HepG2 (cell line): ENCODE data around the gene CTNND2. TPM values are rescaled to one million over a fixed set of nuclear protein-coding genes. Genes with fewer than 3 reads are reported as not detected.

Experiments
- ATAC-seq: fragments of 200-7000 bp; cut with Tn5 transposase; 3 replicates; pipeline ENCODE4 v1.9.1; 2020; ENCODE audit warnings: mild to moderate bottlenecking, moderate library complexity
- BruUV-seq: library from RNA; stranded (reverse); fragments of 400-500 nt; replicated peaks from 2 replicates; lab custom pipeline; 2021; lab: Mats Ljungman, UMichigan
- CTCF ChIA-PET: fragments of 300-600 bp; formaldehyde crosslinking; extraction: SDS; loops from one replicate; lab custom pipeline; 2021; ENCODE audit warnings: low total read pairs, inconsistent platforms, low intra/inter-chr PET ratio; lab: Yijun Ruan, JAX
- POLR2A ChIA-PET: fragments of 350-600 bp; sonication (Branson Sonifier 250); formaldehyde crosslinking; loops from one replicate; lab custom pipeline; 2020; ENCODE audit warnings: antibody characterized with exemption, inconsistent platforms; lab: Yijun Ruan, JAX
- DNase-seq: peaks from one replicate; pipeline ENCODE4 v3.0.0-alpha.2; 2015; ENCODE audit warnings: low spot score
- FAIRE-seq: peaks from 3 replicates; lab custom pipeline; 2011; peaks lifted over from hg19 to GRCh38; lab: Jason Lieb, UNC
- H2AFZ ChIP-seq: one replicate; pipeline ENCODE4 v1.6.1; 2011; ENCODE audit warnings: low read length, inconsistent platforms
- H3K27ac ChIP-seq: fragments of 300-600 bp; 3 replicates; pipeline ENCODE4 v1.8.0; 2011; ENCODE audit warnings: mixed run types, mild to moderate bottlenecking, mixed read lengths, low read length, inconsistent platforms; ENCODE audit not compliant: insufficient read depth; ENCODE audit errors: extremely low read length
- H3K27me3 ChIP-seq, 2 experiments: fragments of 200-600 bp in 1 of 2; 2 replicates in 1 of 2; 3 replicates in 1 of 2; pipeline versions ENCODE4 v1.6.0 to v1.8.0; 2011; ENCODE audit warnings: low read length in 2 of 2, mild to moderate bottlenecking in 2 of 2, moderate library complexity in 2 of 2, inconsistent platforms in 1 of 2; ENCODE audit not compliant: insufficient read depth in 2 of 2, control insufficient read depth in 1 of 2
- H3K36me3 ChIP-seq, 2 experiments: fragments of 200-600 bp in 1 of 2; replicated peaks in 1 of 2; 2 replicates in 1 of 2; 3 replicates in 1 of 2; pipeline versions ENCODE4 v1.5.1 to v1.8.0; 2011; ENCODE audit warnings: low read length in 2 of 2, inconsistent platforms in 1 of 2; ENCODE audit not compliant: insufficient read depth in 2 of 2, control insufficient read depth in 1 of 2
- H3K4me1 ChIP-seq: 2 replicates; pipeline ENCODE4 v1.5.1; 2012; ENCODE audit warnings: low read length, inconsistent platforms; ENCODE audit not compliant: insufficient read depth
- H3K4me2 ChIP-seq: 2 replicates; pipeline ENCODE4 v1.6.0; 2011; ENCODE audit warnings: low read depth, low read length, inconsistent platforms
- H3K4me3 ChIP-seq, 3 experiments: fragments of 200-600 bp in 1 of 3; sonication (generic), shearing (Covaris generic) in 1 of 3; replicated peaks in 1 of 3; 2 replicates each; pipeline ENCODE4 v1.5.1; 2011 to 2016; ENCODE audit warnings: low read length in 3 of 3, inconsistent platforms in 2 of 3, low read depth in 2 of 3, mild to moderate bottlenecking in 2 of 3, control low read depth in 1 of 3, mixed read lengths in 1 of 3; ENCODE audit not compliant: insufficient read depth in 1 of 3
- H3K79me2 ChIP-seq: one replicate; pipeline ENCODE4 v1.6.1; 2011; ENCODE audit warnings: low read length, inconsistent platforms; ENCODE audit not compliant: insufficient read depth
- H3K9ac ChIP-seq: 2 replicates; pipeline ENCODE4 v1.6.0; 2011; ENCODE audit warnings: mild to moderate bottlenecking, low read depth, low read length, inconsistent platforms; ENCODE audit not compliant: insufficient read depth
- H3K9me3 ChIP-seq: 2 replicates; pipeline ENCODE4 v1.5.1; 2012; ENCODE audit warnings: mild to moderate bottlenecking, low read length
- H4K20me1 ChIP-seq: 2 replicates; pipeline ENCODE4 v1.6.0; 2011; ENCODE audit warnings: inconsistent platforms, mild to moderate bottlenecking, low read length, moderate library complexity; ENCODE audit not compliant: insufficient read depth
- CHD2 ChIP-seq: IDR thresholded peaks from 2 replicates; pipeline ENCODE4 v1.6.1; 2011; ENCODE audit warnings: low read depth, low read length, improper control_type of control experiment
- FOXO1 ChIP-seq: sonication (generic); formaldehyde crosslinking; IDR thresholded peaks from 2 replicates; pipeline ENCODE4 v1.4.0; 2020; ENCODE audit warnings: missing genetic modification reagents
- MTA1 ChIP-seq: sonication (generic); formaldehyde crosslinking; IDR thresholded peaks from 2 replicates; pipeline ENCODE4 v1.4.0; 2020; ENCODE audit warnings: missing genetic modification reagents, mild to moderate bottlenecking, borderline replicate concordance
- MYNN ChIP-seq: sonication (generic); formaldehyde crosslinking; IDR thresholded peaks from 2 replicates; pipeline ENCODE4 v1.4.0; 2020; ENCODE audit warnings: mild to moderate bottlenecking, low read depth, missing genetic modification reagents
- PAX8 ChIP-seq: sonication (generic); formaldehyde crosslinking; IDR thresholded peaks from 2 replicates; pipeline ENCODE4 v1.8.0; 2022; ENCODE audit warnings: mild to moderate bottlenecking, missing genetic modification reagents, borderline replicate concordance
- RAD51 ChIP-seq: fragments of 450-650 bp; IDR thresholded peaks from 2 replicates; pipeline ENCODE4 v1.6.1; 2016; ENCODE audit warnings: borderline replicate concordance
- ZFP1 ChIP-seq: IDR thresholded peaks from 2 replicates; pipeline ENCODE4 v1.6.1; 2016
- ZFP36L1 ChIP-seq: sonication (generic); formaldehyde crosslinking; IDR thresholded peaks from 2 replicates; pipeline ENCODE4 v1.8.0; 2022; ENCODE audit warnings: mild to moderate bottlenecking, missing genetic modification reagents, moderate library complexity
- ZNF747 ChIP-seq: sonication (generic); formaldehyde crosslinking; IDR thresholded peaks from 2 replicates; pipeline ENCODE4 v1.8.1; 2023; ENCODE audit warnings: missing genetic modification reagents, mild to moderate bottlenecking, borderline replicate concordance
- WGBS: methylation state at CpG from one replicate; pipeline ENCODE4 v1.1.6; 2017; ENCODE audit warnings: low lambda C conversion rate; 5-methylcytosine and 5-hydroxymethylcytosine counted together
- in situ Hi-C: cut with HindIII; loops from 2 replicates; pipeline ENCODE4 v1.10.0; 2017; ENCODE audit warnings: low pct_unique_long_range_greater_than_20kb; ENCODE audit not compliant: extremely low pct_ligation_motif_present
- intact Hi-C: fragments of 100-400 bp; cut with micrococcal nuclease; formaldehyde crosslinking; loops from one replicate; pipeline ENCODE4 v1.10.0; 2022; ENCODE audit not compliant: unreplicated experiment
- polyA plus RNA-seq, 8 experiments: library from polyadenylated mRNA; depleted of rRNA in 3 of 8; stranded (reverse) in 7 of 8; unstranded in 1 of 8; fragments of >200 nt; fragmentation: Illumina TruSeq in 4 of 8; extraction: Trizol in 4 of 8; gene quantifications; 2 replicates each; pipeline versions ENCODE4 v1.2.1 to v1.2.3, GENCODE V29; 2011 to 2016; ENCODE audit warnings: low read depth in 4 of 8, missing spikeins in 1 of 8, mixed read lengths in 1 of 8; ENCODE audit not compliant: insufficient read depth in 1 of 8
- total RNA-seq, 5 experiments: library from RNA; depleted of rRNA; stranded (reverse); fragments of >200 nt; fragmentation: Illumina TruSeq; extraction: Trizol; gene quantifications; 2 replicates each; pipeline ENCODE4 v1.2.3, GENCODE V29; 2016; ENCODE audit warnings: low read depth in 1 of 5
- TF ChIP-seq, protein P1 (sequence below): sonication (generic); formaldehyde crosslinking; IDR thresholded peaks from 2 replicates; pipeline ENCODE4 v1.4.0; 2020; ENCODE audit warnings: missing genetic modification reagents
- TF ChIP-seq, protein P2 (sequence below): sonication (generic); formaldehyde crosslinking; IDR thresholded peaks from 2 replicates; pipeline ENCODE4 v1.4.0; 2020; ENCODE audit warnings: missing genetic modification reagents
- TF ChIP-seq, protein P3 (sequence below): sonication (generic); formaldehyde crosslinking; IDR thresholded peaks from 2 replicates; pipeline ENCODE4; 2020; ENCODE audit warnings: missing genetic modification reagents, mild to moderate bottlenecking, borderline replicate concordance
- TF ChIP-seq, protein P4 (sequence below): sonication (generic); formaldehyde crosslinking; IDR thresholded peaks from 2 replicates; pipeline ENCODE4 v1.8.1; 2023; ENCODE audit warnings: mild to moderate bottlenecking, moderate library complexity, missing genetic modification reagents

Gene CTNND2
- total and polyA plus RNA-seq, 2 of the 13 experiments (the other 11 are each of a cell fraction or from before 2014, with no cell fraction given): not detected

DNA sequence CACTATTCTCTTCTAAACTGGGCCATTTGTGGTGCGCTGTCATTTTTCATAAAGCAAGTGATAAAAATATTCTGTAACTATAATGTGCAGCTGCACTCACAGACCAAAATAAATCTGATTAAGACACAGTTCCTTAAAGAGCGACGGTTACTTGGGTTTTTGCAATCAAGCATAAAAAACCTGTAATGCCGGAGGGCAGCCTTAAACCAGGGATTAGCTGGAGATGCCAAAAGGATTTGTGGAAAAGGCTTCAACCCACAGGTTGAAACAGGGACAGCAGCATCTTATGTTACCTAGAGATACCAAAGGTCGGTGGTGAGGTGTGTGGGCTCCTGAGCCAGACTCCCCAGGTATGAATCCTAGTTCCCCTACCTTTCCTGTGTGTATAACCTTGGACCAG, 49.3 kb downstream of the CTNND2 start:
- Histone ChIP-seq H3K27me3 (no peaks in the 10 kb centered on the region), H3K4me3 (no peak overlapping the region), H3K36me3 (no peaks in the 10 kb centered on the region), H3K27ac (no peak overlapping the region), H3K9ac (no peak overlapping the region), H3K9me3 (no peaks in the 10 kb centered on the region), H3K79me2 (no peaks in the 10 kb centered on the region), H4K20me1 (no peaks in the 10 kb centered on the region), H3K4me2 (no peak overlapping the region), H3K4me1 (no peaks in the 10 kb centered on the region), H2AFZ (no peak overlapping the region)
- WGBS: 46% methylated on average over 5 of the region's 5 CpGs
- no peak for FAIRE-seq
- in situ Hi-C loops: no loop called here
- no peak for ATAC-seq
- no peak for TF ChIP-seq RAD51
- TF ChIP-seq, protein P1, sequence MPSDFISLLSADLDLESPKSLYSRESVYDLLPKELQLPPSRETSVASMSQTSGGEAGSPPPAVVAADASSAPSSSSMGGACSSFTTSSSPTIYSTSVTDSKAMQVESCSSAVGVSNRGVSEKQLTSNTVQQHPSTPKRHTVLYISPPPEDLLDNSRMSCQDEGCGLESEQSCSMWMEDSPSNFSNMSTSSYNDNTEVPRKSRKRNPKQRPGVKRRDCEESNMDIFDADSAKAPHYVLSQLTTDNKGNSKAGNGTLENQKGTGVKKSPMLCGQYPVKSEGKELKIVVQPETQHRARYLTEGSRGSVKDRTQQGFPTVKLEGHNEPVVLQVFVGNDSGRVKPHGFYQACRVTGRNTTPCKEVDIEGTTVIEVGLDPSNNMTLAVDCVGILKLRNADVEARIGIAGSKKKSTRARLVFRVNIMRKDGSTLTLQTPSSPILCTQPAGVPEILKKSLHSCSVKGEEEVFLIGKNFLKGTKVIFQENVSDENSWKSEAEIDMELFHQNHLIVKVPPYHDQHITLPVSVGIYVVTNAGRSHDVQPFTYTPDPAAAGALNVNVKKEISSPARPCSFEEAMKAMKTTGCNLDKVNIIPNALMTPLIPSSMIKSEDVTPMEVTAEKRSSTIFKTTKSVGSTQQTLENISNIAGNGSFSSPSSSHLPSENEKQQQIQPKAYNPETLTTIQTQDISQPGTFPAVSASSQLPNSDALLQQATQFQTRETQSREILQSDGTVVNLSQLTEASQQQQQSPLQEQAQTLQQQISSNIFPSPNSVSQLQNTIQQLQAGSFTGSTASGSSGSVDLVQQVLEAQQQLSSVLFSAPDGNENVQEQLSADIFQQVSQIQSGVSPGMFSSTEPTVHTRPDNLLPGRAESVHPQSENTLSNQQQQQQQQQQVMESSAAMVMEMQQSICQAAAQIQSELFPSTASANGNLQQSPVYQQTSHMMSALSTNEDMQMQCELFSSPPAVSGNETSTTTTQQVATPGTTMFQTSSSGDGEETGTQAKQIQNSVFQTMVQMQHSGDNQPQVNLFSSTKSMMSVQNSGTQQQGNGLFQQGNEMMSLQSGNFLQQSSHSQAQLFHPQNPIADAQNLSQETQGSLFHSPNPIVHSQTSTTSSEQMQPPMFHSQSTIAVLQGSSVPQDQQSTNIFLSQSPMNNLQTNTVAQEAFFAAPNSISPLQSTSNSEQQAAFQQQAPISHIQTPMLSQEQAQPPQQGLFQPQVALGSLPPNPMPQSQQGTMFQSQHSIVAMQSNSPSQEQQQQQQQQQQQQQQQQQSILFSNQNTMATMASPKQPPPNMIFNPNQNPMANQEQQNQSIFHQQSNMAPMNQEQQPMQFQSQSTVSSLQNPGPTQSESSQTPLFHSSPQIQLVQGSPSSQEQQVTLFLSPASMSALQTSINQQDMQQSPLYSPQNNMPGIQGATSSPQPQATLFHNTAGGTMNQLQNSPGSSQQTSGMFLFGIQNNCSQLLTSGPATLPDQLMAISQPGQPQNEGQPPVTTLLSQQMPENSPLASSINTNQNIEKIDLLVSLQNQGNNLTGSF (CRISPR knock-in tag): no peak
- TF ChIP-seq, protein P2, sequence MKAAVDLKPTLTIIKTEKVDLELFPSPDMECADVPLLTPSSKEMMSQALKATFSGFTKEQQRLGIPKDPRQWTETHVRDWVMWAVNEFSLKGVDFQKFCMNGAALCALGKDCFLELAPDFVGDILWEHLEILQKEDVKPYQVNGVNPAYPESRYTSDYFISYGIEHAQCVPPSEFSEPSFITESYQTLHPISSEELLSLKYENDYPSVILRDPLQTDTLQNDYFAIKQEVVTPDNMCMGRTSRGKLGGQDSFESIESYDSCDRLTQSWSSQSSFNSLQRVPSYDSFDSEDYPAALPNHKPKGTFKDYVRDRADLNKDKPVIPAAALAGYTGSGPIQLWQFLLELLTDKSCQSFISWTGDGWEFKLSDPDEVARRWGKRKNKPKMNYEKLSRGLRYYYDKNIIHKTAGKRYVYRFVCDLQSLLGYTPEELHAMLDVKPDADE (CRISPR knock-in tag): no peak
- no peak for TF ChIP-seq ZFP36L1 (CRISPR knock-in tag)
- TF ChIP-seq ZNF747: no peak
- no peak for TF ChIP-seq ZFP1
- TF ChIP-seq, protein P3, sequence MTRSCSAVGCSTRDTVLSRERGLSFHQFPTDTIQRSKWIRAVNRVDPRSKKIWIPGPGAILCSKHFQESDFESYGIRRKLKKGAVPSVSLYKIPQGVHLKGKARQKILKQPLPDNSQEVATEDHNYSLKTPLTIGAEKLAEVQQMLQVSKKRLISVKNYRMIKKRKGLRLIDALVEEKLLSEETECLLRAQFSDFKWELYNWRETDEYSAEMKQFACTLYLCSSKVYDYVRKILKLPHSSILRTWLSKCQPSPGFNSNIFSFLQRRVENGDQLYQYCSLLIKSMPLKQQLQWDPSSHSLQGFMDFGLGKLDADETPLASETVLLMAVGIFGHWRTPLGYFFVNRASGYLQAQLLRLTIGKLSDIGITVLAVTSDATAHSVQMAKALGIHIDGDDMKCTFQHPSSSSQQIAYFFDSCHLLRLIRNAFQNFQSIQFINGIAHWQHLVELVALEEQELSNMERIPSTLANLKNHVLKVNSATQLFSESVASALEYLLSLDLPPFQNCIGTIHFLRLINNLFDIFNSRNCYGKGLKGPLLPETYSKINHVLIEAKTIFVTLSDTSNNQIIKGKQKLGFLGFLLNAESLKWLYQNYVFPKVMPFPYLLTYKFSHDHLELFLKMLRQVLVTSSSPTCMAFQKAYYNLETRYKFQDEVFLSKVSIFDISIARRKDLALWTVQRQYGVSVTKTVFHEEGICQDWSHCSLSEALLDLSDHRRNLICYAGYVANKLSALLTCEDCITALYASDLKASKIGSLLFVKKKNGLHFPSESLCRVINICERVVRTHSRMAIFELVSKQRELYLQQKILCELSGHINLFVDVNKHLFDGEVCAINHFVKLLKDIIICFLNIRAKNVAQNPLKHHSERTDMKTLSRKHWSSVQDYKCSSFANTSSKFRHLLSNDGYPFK: no peak
- TF ChIP-seq, protein P4, sequence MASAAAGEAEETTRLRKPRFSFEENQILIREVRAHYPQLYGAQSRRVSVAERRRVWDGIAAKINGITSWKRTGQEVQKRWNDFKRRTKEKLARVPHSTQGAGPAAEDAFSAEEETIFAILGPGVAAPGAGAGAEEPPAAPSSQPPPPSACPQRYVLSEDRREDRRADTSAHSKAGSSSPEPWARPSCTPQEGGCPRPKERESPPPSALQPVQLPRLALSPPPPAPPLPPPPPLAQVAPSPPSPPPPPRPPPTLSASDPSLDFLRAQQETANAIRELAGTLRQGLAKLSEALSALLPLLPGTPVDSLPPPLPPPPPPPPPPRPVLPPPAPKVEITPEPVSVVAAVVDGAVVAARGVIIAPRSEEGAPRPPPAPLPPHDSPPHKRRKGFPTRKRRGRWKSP (CRISPR knock-in tag): no peak
- no peak for TF ChIP-seq FOXO1 (CRISPR knock-in tag)
- TF ChIP-seq PAX8 (CRISPR knock-in tag): no peak
- no peak for TF ChIP-seq CHD2
- no peak for TF ChIP-seq MYNN (CRISPR knock-in tag)
- no peak for TF ChIP-seq MTA1 (CRISPR knock-in tag)
- intact Hi-C loops: no loop called here
- CTCF ChIA-PET: no interaction called here
- BruUV-seq: no TSS peak
- DNase-seq: no peak
- POLR2A ChIA-PET: no interaction called here
